Stimulated activated CD4-positive, alpha-beta T cell treated with anti-CD3 and anti-CD28 coated beads, Interleukin-4, amount 100 ng/mL, for 4 hours (primary cell): ENCODE measurements around the gene C16orf89.

Source experiments
- DNase-seq, 2 experiments: peaks; one replicate each; pipeline ENCODE4 v3.0.0-alpha.2; 2020

C16orf89 gene

GRCh38 chr16:5002699-5003143 lies 63.0 kb downstream of the C16orf89 start:
- no peak for DNase-seq

DNA sequence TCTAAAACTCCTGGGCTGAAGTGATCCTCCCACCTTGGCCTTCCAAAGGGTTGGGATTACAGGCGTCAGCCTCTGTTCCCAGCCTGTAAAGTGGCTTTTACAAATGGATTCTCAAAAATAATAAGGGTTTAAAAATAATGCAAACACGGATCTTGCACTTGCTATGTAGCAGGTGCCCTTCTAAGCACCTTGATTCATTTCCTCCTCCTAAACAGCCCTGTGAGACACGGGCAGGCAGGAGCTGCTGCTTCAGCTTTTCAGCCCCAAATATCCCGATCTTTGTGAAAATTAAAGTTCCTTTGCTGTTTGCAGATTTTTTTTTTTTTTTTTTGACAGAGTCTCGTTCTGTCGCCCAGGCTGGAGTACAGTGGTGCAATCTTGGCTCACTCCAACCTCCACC lies 63.8 kb downstream of the C16orf89 start:
- DNase-seq, result no peak

- DNase-seq, result no peak
These were observed 64.2 kb downstream of the C16orf89 start for GRCh38 chr16:5001571-5001970.

- DNase-seq, result no peak
These were observed 65.2 kb downstream of the C16orf89 start for GRCh38 chr16:5000573-5001001.

DNA sequence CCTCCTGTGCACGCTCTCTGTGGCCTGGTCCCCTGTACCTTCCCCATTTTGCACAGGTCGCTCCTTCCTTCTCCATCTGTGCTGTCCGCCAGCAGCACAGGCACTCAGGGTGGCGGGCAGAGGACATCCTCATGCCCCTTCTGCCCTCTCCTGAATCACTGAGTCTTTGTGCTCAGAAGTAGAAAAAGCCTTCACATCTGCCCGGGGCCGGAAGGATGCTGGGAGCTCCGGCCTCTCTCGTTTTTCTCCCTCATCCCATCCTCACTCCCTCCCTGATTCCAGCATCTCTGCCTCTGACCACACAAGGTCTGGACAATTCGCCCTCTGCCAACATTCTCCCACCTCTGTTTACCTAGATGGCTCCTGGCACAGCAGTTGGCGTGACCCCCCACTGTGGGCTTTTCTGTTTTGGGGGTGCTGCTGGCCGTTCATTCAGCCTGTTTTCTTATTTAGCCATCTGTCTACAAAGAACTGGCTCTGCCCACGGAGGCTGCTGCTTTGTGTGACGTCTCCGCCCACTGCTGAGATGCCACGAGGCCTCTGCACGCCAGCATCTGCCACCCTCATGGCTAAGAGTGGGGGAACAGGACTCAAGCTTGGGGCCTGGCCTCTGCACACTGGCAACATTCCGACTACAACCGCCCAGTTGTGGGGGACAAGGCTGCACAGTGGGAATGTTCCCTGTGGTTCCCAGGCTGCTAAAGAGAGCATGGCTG lies 70.9 kb downstream of the C16orf89 start:
- DNase-seq, result no peak
